KMS-11 (cell line): ENCODE results near the gene SUCNR1.

Source experiments
- H2AFZ ChIP-seq: fragments of 200-600 bp; sonication (generic); 2 replicates; pipeline ENCODE4 v1.6.1; 2016; ENCODE audit warnings: antibody characterized with exemption, mixed run types, low read depth
- H3K27ac ChIP-seq: fragments of 200-600 bp; sonication (generic); 2 replicates; pipeline ENCODE4 v1.6.1; 2016; ENCODE audit warnings: mild to moderate bottlenecking, mixed run types
- H3K27me3 ChIP-seq: fragments of 200-600 bp; sonication (generic); 2 replicates; pipeline ENCODE4 v1.6.1; 2017; ENCODE audit warnings: mild to moderate bottlenecking, low read depth, mixed run types, moderate library complexity; ENCODE audit not compliant: insufficient read depth
- H3K36me3 ChIP-seq: fragments of 200-600 bp; sonication (generic); 2 replicates; pipeline ENCODE4 v1.6.1; 2017; ENCODE audit warnings: mild to moderate bottlenecking, mixed run types; ENCODE audit not compliant: insufficient read depth
- H3K4me1 ChIP-seq: fragments of 200-600 bp; sonication (generic); 2 replicates; pipeline ENCODE4 v1.6.1; 2016; ENCODE audit warnings: mild to moderate bottlenecking, low read depth, mixed run types; ENCODE audit not compliant: poor library complexity, severe bottlenecking
- H3K4me2 ChIP-seq: fragments of 200-600 bp; sonication (generic); 2 replicates; pipeline ENCODE4 v1.7.0; 2016; ENCODE audit warnings: mild to moderate bottlenecking, mixed run types
- H3K4me3 ChIP-seq: fragments of 200-600 bp; sonication (generic); IDR thresholded peaks from 2 replicates; pipeline ENCODE4 v1.6.1; 2017; ENCODE audit warnings: low read depth, low read length, mixed read lengths; ENCODE audit not compliant: insufficient read depth
- H3K79me2 ChIP-seq: fragments of 200-600 bp; sonication (generic); 2 replicates; pipeline ENCODE4 v1.6.1; 2016; ENCODE audit warnings: low read depth, mixed run types; ENCODE audit not compliant: insufficient read depth
- H3K9ac ChIP-seq: fragments of 200-600 bp; sonication (generic); 2 replicates; pipeline ENCODE4 v1.6.1; 2016; ENCODE audit warnings: mild to moderate bottlenecking, mixed run types
- H4K20me1 ChIP-seq: fragments of 200-600 bp; sonication (generic); 2 replicates; pipeline ENCODE4 v1.6.1; 2016; ENCODE audit warnings: mild to moderate bottlenecking, mixed run types; ENCODE audit not compliant: insufficient read depth
- TF ChIP-seq, protein P1 (sequence below): fragments of 200-600 bp; sonication (generic); conservative IDR thresholded peaks from 2 replicates; pipeline ENCODE4 v1.6.1; 2017; ENCODE audit warnings: low read depth, mild to moderate bottlenecking, antibody characterized with exemption, low read length, moderate library complexity, mixed read lengths

Gene SUCNR1, protein sequence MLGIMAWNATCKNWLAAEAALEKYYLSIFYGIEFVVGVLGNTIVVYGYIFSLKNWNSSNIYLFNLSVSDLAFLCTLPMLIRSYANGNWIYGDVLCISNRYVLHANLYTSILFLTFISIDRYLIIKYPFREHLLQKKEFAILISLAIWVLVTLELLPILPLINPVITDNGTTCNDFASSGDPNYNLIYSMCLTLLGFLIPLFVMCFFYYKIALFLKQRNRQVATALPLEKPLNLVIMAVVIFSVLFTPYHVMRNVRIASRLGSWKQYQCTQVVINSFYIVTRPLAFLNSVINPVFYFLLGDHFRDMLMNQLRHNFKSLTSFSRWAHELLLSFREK

DNA sequence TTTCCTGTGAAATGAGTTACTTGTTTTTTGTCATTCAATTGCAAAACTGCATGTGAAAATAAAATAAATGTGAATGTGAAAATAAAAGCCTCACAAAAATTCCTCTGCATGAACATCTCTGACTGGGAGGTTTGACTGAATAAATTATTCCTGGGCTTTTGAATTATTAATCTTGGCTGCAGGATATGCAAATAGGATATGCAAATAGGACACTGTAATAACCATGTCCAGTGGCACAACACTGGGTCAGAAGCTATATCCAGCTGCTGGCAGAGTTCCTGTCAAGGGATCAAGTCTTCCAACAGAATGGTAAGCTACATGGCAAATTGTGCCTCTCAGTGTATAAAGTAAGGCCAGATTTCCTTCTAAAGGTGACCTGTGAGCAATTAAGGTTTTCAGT is at the start of gene SUCNR1:
TSS of gene SUCNR1 (plus strand) at position 246 of the 400 bp plus-strand sequence. CDS start 6,250 bp downstream, outside the sequence.
- Histone ChIP-seq H4K20me1 (no peaks in the 10 kb centered on the region), H3K4me3 (no peak within 1 kb of the TSS), H3K36me3 (no peaks in the 10 kb centered on the region), H3K4me1 (peaks cover 5% of the 10 kb centered on the region), H3K27me3 (no peaks in the 10 kb centered on the region), H3K4me2 (no peak within 1 kb of the TSS), H2AFZ (no peak within 1 kb of the TSS), H3K9ac (no peak within 1 kb of the TSS), H3K27ac (no peak within 1 kb of the TSS), H3K79me2 (no peaks in the 10 kb centered on the region)
- TF ChIP-seq, protein P1, sequence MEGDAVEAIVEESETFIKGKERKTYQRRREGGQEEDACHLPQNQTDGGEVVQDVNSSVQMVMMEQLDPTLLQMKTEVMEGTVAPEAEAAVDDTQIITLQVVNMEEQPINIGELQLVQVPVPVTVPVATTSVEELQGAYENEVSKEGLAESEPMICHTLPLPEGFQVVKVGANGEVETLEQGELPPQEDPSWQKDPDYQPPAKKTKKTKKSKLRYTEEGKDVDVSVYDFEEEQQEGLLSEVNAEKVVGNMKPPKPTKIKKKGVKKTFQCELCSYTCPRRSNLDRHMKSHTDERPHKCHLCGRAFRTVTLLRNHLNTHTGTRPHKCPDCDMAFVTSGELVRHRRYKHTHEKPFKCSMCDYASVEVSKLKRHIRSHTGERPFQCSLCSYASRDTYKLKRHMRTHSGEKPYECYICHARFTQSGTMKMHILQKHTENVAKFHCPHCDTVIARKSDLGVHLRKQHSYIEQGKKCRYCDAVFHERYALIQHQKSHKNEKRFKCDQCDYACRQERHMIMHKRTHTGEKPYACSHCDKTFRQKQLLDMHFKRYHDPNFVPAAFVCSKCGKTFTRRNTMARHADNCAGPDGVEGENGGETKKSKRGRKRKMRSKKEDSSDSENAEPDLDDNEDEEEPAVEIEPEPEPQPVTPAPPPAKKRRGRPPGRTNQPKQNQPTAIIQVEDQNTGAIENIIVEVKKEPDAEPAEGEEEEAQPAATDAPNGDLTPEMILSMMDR, result no peak

DNA sequence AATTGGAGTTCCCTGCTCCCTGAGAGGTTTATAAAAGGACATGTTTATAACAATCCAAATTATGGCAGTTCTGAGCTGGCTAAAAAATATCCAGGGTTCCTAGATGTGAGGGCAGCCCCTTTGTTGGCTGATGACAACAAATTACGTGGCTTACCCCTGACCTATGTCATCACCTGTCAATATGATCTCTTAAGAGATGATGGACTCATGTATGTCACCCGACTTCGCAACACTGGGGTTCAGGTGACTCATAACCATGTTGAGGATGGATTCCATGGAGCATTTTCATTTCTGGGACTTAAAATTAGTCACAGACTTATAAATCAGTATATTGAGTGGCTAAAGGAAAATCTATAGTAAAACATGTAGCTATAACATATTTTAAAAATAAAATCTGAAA is 45.6 kb upstream of the SUCNR1 start:
- no peaks in the 10 kb centered on the region for H3K4me1 ChIP-seq
- H2AFZ ChIP-seq, result no peak overlapping the region
- H3K4me3 ChIP-seq, result no peak overlapping the region
- H3K27me3 ChIP-seq, result no peaks in the 10 kb centered on the region
- no peak overlapping the region for H3K9ac ChIP-seq
- no peak overlapping the region for H3K27ac ChIP-seq
- H3K36me3 ChIP-seq, result no peaks in the 10 kb centered on the region
- no peaks in the 10 kb centered on the region for H3K79me2 ChIP-seq
- no peak overlapping the region for H3K4me2 ChIP-seq
- TF ChIP-seq, protein P1, result no peak
- no peaks in the 10 kb centered on the region for H4K20me1 ChIP-seq

DNA sequence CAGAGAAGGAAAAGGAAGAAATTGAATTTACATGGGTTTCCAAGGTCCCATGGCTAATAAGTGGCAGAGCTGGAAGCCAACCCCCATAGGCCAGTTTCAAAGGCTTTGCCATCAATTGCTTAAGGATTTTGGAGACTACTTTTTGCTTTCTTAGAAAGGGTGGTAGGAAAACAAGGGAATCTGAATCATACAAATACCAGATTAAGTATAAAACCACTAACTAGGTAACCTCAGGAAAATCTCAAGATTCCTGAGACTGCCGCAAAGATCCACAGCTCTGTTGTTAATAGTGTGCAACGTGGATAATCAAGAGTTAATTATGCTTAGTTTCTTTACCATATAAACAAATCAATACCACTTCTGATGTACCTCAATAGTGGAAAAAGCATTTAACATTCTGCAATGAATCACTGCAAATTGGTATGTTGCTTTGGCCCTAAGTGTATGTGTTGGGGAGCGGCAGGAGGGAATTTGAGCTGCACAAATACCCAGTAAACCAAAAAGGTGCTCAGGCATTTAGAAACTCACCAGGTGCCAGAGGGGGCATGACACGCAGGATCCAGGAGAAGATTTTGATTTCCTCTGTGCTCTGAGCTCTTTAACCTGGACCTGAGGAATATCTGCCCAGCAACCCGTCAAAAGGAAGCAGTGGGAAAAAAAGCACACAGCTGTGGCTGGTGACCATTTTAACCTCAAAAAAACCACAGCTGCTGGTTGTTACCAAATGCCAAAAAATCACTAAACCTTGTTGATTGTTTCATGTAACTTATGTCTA is 37.5 kb upstream of the SUCNR1 start:
- Histone ChIP-seq H3K4me2 (no peak overlapping the region), H3K79me2 (no peaks in the 10 kb centered on the region), H3K4me1 (peaks cover 17% of the 10 kb centered on the region), H2AFZ (no peak overlapping the region), H3K27me3 (no peaks in the 10 kb centered on the region), H3K36me3 (no peaks in the 10 kb centered on the region), H3K27ac (no peak overlapping the region), H3K9ac (no peak overlapping the region), H4K20me1 (no peaks in the 10 kb centered on the region), H3K4me3 (no peak overlapping the region)
- TF ChIP-seq, protein P1, result no peak

DNA sequence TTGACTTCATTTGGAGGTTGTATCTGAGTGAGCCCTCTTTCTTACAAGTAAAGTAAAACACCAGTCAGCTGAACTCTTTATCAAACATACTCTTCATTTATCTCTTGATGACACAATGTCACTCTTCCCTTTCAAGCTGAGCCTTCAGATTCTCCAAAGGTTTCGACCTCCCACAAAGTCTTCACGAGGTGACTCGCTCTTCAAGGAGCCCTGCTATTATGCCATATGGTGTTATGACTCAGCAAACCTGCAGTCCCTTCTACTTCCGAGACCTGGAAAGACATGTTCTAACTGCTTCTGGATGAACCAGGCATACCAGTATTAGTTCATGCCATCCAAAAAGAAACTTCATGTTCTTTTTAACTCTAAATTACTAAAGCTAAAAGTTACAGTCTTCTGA is 36.4 kb upstream of the SUCNR1 start:
- no peak overlapping the region for H3K4me3 ChIP-seq
- H3K36me3 ChIP-seq, result no peaks in the 10 kb centered on the region
- no peaks in the 10 kb centered on the region for H4K20me1 ChIP-seq
- TF ChIP-seq, protein P1, result no peak
- no peak overlapping the region for H2AFZ ChIP-seq
- no peak overlapping the region for H3K4me2 ChIP-seq
- no peak overlapping the region for H3K27ac ChIP-seq
- H3K9ac ChIP-seq, result no peak overlapping the region
- H3K79me2 ChIP-seq, result no peaks in the 10 kb centered on the region
- no peaks in the 10 kb centered on the region for H3K27me3 ChIP-seq
- peaks cover 17% of the 10 kb centered on the region for H3K4me1 ChIP-seq
